NB4 (cell line): Measurements from ENCODE around the gene OBSCN.

ENCODE experiments used
- DNase-seq: peaks from one replicate; pipeline ENCODE4 v3.0.0; 2010; ENCODE audit warnings: low read depth
- H3K4me3 ChIP-seq: one replicate; pipeline ENCODE4 v1.5.1; 2011; ENCODE audit warnings: mild to moderate bottlenecking, low read depth, low read length, moderate library complexity
- MYC ChIP-seq: IDR thresholded peaks from 2 replicates; pipeline ENCODE4 v1.6.1; 2011; ENCODE audit warnings: low read depth, low read length
- POLR2A ChIP-seq: IDR thresholded peaks from 2 replicates; pipeline ENCODE4 v1.6.1; 2011; ENCODE audit warnings: mild to moderate bottlenecking; ENCODE audit not compliant: insufficient read length; ENCODE audit errors: extremely low read depth
- TF ChIP-seq, protein P1 (sequence below): IDR thresholded peaks from one replicate; pipeline ENCODE4 v1.5.1; 2012; ENCODE audit warnings: low read depth, low read length
- TF ChIP-seq, protein P2 (sequence below): IDR thresholded peaks from 2 replicates; pipeline ENCODE4 v1.6.1; 2011; ENCODE audit warnings: low read depth, low read length

Gene OBSCN

DNA sequence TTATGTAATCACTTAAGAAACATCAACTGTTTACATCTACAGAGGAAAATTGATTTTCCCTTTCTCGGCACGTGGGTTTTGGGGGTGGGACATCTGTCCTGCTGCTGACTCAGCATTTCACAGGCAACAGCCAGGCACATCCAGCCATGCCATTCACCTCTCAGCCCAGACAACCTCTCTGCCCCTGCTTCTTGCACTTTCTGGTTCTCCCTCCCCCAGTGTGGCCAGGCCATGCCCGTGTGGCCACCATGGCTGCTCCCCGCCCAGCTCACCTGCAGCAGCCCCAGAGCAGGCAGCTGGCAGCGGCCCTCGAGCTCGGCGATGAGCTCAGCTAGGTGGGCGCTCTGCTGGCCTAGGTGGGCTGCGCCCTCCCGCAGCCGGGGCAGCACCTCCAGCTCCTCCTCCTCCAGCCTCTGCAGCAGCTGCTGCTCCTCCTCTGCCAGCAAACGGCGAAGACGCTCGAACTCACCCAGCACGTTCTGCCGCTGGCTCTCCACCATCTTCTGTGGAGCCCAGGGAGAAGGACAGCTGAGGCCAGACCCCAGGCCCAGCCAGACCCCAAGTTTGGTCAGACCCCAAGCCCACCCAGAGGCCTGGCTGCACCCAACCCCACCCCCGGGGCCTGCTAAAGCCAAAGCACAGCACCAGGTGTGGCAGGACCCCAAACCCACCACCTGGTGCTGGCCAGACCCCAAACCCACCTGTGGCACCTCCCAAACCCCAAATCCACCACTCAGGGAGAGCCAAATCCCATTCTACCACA lies 193.0 kb downstream of the OBSCN start:
- TF ChIP-seq MYC = no peak
- no peak for TF ChIP-seq POLR2A
- TF ChIP-seq, protein P1, sequence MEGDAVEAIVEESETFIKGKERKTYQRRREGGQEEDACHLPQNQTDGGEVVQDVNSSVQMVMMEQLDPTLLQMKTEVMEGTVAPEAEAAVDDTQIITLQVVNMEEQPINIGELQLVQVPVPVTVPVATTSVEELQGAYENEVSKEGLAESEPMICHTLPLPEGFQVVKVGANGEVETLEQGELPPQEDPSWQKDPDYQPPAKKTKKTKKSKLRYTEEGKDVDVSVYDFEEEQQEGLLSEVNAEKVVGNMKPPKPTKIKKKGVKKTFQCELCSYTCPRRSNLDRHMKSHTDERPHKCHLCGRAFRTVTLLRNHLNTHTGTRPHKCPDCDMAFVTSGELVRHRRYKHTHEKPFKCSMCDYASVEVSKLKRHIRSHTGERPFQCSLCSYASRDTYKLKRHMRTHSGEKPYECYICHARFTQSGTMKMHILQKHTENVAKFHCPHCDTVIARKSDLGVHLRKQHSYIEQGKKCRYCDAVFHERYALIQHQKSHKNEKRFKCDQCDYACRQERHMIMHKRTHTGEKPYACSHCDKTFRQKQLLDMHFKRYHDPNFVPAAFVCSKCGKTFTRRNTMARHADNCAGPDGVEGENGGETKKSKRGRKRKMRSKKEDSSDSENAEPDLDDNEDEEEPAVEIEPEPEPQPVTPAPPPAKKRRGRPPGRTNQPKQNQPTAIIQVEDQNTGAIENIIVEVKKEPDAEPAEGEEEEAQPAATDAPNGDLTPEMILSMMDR = no peak
- TF ChIP-seq, protein P2, sequence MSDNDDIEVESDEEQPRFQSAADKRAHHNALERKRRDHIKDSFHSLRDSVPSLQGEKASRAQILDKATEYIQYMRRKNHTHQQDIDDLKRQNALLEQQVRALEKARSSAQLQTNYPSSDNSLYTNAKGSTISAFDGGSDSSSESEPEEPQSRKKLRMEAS = no peak

DNA sequence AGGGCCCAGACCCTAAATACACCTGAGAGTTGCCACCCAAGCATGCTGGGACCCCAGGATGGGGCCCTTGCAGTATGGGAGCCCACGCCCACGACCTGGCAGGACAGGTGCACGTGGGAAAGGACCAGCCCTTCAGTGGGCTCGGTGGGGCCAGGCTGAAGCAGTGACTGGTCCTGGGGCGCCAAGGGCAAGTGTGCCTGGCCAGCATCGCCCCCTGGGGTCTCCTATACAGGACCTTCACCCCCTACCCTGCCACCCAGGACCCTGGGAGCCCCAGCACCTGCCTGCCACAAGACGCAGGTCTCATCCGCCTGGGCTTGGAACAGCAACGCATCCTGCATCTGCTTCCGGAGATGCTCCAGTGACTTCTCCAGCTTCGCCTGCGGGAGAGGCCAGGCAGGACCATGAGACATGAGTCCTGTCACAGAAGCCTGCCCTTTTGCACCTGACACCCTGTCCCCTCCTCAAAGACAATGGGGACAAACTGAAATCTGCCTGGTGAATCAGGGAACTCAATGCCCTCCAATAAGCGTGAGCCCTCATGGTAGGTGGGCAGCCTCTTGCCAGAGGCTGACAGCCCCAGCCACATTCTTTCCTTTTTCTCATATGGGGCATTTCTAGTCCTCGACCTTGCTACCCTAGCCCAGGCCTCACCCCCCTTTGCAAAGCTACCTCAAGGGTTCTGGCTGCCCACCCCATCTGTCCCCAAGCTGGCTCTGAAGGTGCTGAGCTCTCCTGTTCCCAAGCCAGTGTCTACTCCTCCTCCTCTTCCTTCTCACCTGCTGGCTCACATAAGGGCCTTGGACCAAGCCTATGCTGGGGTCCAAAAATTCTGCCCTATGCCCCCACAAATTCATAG lies 194.2 kb downstream of the OBSCN start:
- TF ChIP-seq, protein P2 = no peak
- TF ChIP-seq, protein P1 = no peak
- no peak overlapping the region for H3K4me3 ChIP-seq
- no peak for DNase-seq

More for the DNA sequence above, 193.0 kb downstream of the OBSCN start:
- no peak overlapping the region for H3K4me3 ChIP-seq
- DNase-seq = no peak

DNA sequence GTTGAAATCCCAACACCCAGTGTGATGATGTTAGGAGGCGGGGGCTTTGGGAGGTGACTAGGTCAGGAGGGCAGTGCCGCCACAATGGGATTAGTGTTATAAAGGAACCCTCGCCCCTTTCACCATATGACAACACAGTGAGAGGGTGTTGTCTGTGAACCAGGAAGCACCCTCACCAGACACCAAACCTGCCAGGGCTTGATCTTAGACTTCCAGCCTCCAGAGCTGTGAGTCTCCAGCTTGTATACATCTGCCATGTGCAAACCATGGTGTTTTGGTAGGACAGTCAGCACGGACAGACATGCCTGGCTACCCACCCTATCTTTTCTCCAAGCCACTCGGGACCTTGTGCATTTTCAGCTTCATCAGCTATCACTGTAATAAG lies 194.8 kb downstream of the OBSCN start:
- no peak overlapping the region for H3K4me3 ChIP-seq
- DNase-seq = no peak
- TF ChIP-seq, protein P2 = no peak
- TF ChIP-seq, protein P1 = no peak
- no peak for TF ChIP-seq MYC
- no peak for TF ChIP-seq POLR2A

DNA sequence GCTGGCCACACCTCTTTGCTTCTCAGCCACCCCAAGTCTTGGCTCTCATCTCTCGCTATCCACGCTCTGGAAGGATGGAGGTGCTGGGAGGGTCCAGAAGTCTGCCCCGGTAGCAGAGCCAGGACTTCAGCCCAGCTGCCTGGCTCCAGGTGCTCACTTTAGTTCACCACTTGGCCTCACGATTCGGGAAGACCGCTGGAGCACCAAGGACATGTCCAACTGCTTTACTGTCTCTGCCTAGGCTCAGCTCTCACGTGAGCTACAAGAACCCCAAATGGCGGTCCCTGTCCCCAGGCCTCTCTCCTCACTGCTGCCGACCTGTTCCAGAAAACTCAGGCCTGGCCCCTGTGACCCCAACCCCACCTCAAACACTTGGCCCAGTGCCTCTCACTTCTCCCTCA lies 195.4 kb downstream of the OBSCN start:
- H3K4me3 ChIP-seq = no peak overlapping the region
- no peak for DNase-seq
- TF ChIP-seq, protein P1 = no peak
- TF ChIP-seq POLR2A = no peak
- TF ChIP-seq, protein P2 = no peak
- no peak for TF ChIP-seq MYC

DNA sequence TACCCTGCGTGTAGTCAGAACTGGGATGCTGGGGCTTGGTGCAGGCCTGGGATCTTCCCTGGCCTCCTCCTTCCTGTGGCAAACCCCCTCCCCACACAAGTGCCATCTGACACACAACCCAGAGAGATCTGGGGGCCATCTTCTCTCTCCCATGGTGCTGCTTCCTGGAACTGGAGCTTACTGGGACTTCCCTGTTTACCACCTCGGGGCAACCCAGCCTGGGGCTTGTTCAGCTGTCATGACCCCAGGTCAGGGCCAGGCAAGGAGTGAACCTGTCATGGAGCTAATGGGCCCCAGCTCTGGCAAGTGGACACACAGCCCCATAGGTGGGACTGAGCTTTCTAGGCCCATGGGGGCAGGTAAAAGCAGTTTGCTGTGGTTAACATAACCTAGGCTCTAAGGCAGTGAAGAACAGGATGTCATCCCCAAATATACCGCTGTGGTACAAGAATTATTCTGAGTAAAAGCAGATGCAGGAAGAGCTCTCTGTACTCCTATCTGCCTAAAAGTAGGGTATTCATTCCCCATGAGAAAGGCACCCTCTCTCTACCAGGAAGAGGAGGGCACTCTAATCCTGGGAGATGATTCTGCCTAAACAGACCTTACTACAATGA lies 196.4 kb downstream of the OBSCN start:
- TF ChIP-seq MYC (no peak), POLR2A (no peak)
- TF ChIP-seq, protein P1 = no peak
- TF ChIP-seq, protein P2 = no peak
- H3K4me3 ChIP-seq = peak overlapping the region; percentile 89
- no peak for DNase-seq
